Measurements from ENCODE around the gene FAM174C. TPM values are rescaled to one million over a fixed set of nuclear protein-coding genes. Genes with fewer than 3 reads are reported as not detected.
"Not testable (repeated sequence)": the region's sequence is repeated elsewhere in the genome, so short reads cannot be mapped to it uniquely, and the experiment has no call there.

Gene FAM174C
- total and polyA plus RNA-seq, 2 donors (not counting 3 experiments of a cell fraction or from before 2014, with no cell fraction given): 46.7 to 83.9 TPM

- DNase-seq (ENCODE audit: low read depth, low spot score); BruUV-seq (replicated peaks); dilution Hi-C loops (cut with MboI; ENCODE audit: extremely low pct_ligation_motif_present, low sequenced_read_pairs); H3K9me3 ChIP-seq (replicated peaks; ENCODE audit: control insufficient read depth, insufficient read depth, low read length); H2AFZ ChIP-seq (ENCODE audit: low read depth, low read length); H3K27ac ChIP-seq (ENCODE audit: insufficient read depth, low read depth, low read length); H3K4me3 ChIP-seq (replicated peaks in 1 of 3; ENCODE audit: insufficient read depth in 1 of 3, low read depth in 1 of 3, low read length in 3 of 3); H3K27me3 ChIP-seq (ENCODE audit: control insufficient read depth in 2 of 2, insufficient read depth in 2 of 2, low read length in 2 of 2); H3K36me3 ChIP-seq (ENCODE audit: control insufficient read depth in 2 of 2, extremely low read depth in 1 of 2, insufficient read depth in 2 of 2, low read length in 2 of 2); H3K9ac ChIP-seq (replicated peaks; ENCODE audit: extremely low read depth, insufficient read depth, low read length); H4K20me1 ChIP-seq (replicated peaks; ENCODE audit: control insufficient read depth, extremely low read depth, insufficient read depth, low read length); H3K9me1 ChIP-seq (replicated peaks; ENCODE audit: control insufficient read depth, extremely low read depth, insufficient read depth, low read length); H3K4me2 ChIP-seq (ENCODE audit: insufficient read depth, low read length): not testable (repeated sequence)
- intact Hi-C loops (cut with micrococcal nuclease): loop anchor here (10.0 kb wide), 1 partner anchor 452 kb away; the partner anchor contains the start of gene PTBP1
- peaks cover 36% of the 10 kb centered on the region for H3K79me2 ChIP-seq (ENCODE audit: control insufficient read depth, insufficient read depth, low read length)
- ChIA-PET CTCF (interaction anchor here (7.3 kb wide), 1 partner anchor 20 kb away, joined by 1001 read pairs; the partner anchor contains the start of gene CIRBP), POLR2A (interaction anchor here (4.9 kb wide), 1 partner anchor 23 kb away, joined by 87 read pairs; the partner anchor contains the start of gene CIRBP)
- H3K4me1 ChIP-seq (ENCODE audit: control insufficient read depth, extremely low read depth, insufficient read depth, low read length): peaks cover 18% of the 10 kb centered on the region
- peak; percentile 42 for FAIRE-seq
Observed at GRCh38 chr19:1246265-1247087, 28.9 kb upstream of the FAM174C start.

- Histone ChIP-seq H4K20me1 (replicated peaks; ENCODE audit: control insufficient read depth, extremely low read depth, insufficient read depth, low read length) (no peaks in the 10 kb centered on the region), H3K27ac (ENCODE audit: insufficient read depth, low read depth, low read length) (peak overlapping the region; percentile 99), H3K27me3 (ENCODE audit: control insufficient read depth in 2 of 2, insufficient read depth in 2 of 2, low read length in 2 of 2) (no peaks in the 10 kb centered on the region), H3K79me2 (ENCODE audit: control insufficient read depth, insufficient read depth, low read length) (peaks cover 33% of the 10 kb centered on the region), H3K9me1 (replicated peaks; ENCODE audit: control insufficient read depth, extremely low read depth, insufficient read depth, low read length) (no peaks in the 10 kb centered on the region), H3K9ac (replicated peaks; ENCODE audit: extremely low read depth, insufficient read depth, low read length) (peak overlapping the region; percentile 97), H3K9me3 (replicated peaks; ENCODE audit: control insufficient read depth, insufficient read depth, low read length) (no peaks in the 10 kb centered on the region), H2AFZ (ENCODE audit: low read depth, low read length) (no peak overlapping the region), H3K4me2 (ENCODE audit: insufficient read depth, low read length) (peak overlapping the region; percentile 52), H3K4me3 (replicated peaks in 1 of 3; ENCODE audit: insufficient read depth in 1 of 3, low read depth in 1 of 3, low read length in 3 of 3) (peak overlapping the region in 2 of 3 experiments; percentile 38 to 84), H3K4me1 (ENCODE audit: control insufficient read depth, extremely low read depth, insufficient read depth, low read length) (peaks cover 12% of the 10 kb centered on the region), H3K36me3 (ENCODE audit: control insufficient read depth in 2 of 2, extremely low read depth in 1 of 2, insufficient read depth in 2 of 2, low read length in 2 of 2) (peaks cover 0 to 2% of the 10 kb centered on the region in 2 experiments)
- FAIRE-seq (peak; percentile 91), DNase-seq (ENCODE audit: low read depth, low spot score) (no peak)
- no TSS peak for BruUV-seq (replicated peaks)
- dilution Hi-C loops (cut with MboI; ENCODE audit: extremely low pct_ligation_motif_present, low sequenced_read_pairs) (no loop called here), intact Hi-C loops (cut with micrococcal nuclease) (loop anchor here (10.0 kb wide), 1 partner anchor 453 kb away; the partner anchor contains the start of gene PTBP1)
- TF ChIP-seq JUN (IDR thresholded peaks at IDR 0.05; ENCODE audit: borderline replicate concordance, insufficient read depth, insufficient read length, low read depth) (peak; percentile 19), GATA2 (IDR thresholded peaks at IDR 0.05; ENCODE audit: insufficient read depth, insufficient read length, low read depth, low read length) (no peak)
- CTCF ChIA-PET: interaction anchor here (7.3 kb wide), 1 partner anchor 19 kb away, joined by 1001 read pairs; the partner anchor contains the start of gene CIRBP
- POLR2A ChIA-PET: interaction anchor here (4.9 kb wide), 1 partner anchor 22 kb away, joined by 87 read pairs; the partner anchor contains the start of gene CIRBP
Observed at GRCh38 chr19:1247748-1248138, 27.6 kb upstream of the FAM174C start.
